22Rv1 (cell line): ENCODE measurements around the gene SPECC1L.

Experiments used
- H3K27ac ChIP-seq: fragments of 450-650 bp; 2 replicates; pipeline ENCODE4 v1.5.1; 2017
- CTCF ChIP-seq: fragments of 450-650 bp; IDR thresholded peaks from 2 replicates; pipeline ENCODE4 v1.5.1; 2017; ENCODE audit warnings: mild to moderate bottlenecking
- ZFX ChIP-seq: fragments of 450-650 bp; IDR thresholded peaks from 2 replicates; pipeline ENCODE4 v1.6.1; 2017; ENCODE audit warnings: antibody characterized with exemption, borderline replicate concordance

SPECC1L gene

GRCh38 chr22:24401931-24402367 is 131.3 kb downstream of the SPECC1L start:
- peak overlapping the region; percentile 68 for H3K27ac ChIP-seq
- TF ChIP-seq CTCF (no peak), ZFX (no peak)

DNA sequence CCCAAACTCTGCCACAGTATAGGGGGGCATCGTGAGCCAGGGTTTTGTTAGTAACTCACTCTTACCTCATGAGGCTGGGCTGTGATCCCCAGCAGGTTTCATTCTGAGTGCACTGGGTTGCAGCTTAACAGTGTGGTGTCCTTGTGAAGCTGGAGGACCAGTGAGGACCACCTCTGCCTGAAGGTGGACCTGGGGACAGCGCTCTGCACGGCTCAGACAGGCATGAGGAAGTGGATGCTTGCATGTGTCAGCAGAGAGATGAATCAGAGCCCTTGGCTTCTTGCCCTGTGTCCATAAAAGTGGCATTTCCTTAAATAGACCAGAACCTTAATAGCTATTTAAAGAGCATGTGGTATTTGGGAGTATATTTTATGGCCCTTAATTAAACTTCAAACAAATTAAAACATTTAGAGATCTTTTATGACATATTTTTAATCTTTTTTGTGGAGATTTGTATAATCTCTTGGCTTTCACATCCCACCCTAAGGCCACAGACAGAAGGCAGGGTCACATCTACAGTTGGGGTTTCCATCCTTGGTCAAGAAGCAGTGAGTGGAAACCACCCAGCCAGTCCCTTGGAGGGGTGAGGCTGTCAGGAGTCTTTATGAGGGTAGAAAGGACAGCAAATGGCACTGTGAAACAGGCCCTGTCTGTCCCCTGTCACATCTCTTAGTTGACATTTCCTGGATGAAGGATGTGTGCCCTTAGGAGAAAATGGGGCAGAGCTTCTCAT is 132.0 kb downstream of the SPECC1L start:
- H3K27ac ChIP-seq, result peak overlapping the region; percentile 68
- TF ChIP-seq ZFX, result no peak
- TF ChIP-seq CTCF, result no peak

DNA sequence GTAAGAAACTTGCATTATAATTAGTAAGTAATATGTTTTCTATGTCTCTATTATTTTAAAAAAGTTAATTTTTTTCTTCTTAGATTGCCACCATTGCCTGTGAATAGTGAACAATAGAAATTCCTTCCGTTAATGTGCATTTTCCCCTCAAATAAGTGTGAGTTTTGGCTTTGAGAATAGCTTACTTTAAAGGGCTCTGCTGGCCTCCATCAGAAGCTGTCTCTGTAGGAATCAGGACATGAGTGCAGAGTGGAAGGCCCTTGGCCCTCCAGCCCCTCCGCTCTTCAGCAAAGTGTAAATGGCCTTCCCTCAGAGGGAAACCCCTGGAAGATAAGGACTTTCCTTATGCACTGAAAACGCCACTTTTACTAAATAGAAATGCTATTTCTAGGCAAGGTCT is 132.7 kb downstream of the SPECC1L start:
- H3K27ac ChIP-seq, result peak overlapping the region; percentile 68
- TF ChIP-seq CTCF (no peak), ZFX (no peak)

GRCh38 chr22:24404561-24405275 is 134.1 kb downstream of the SPECC1L start:
- TF ChIP-seq ZFX (no peak), CTCF (no peak)
- no peak overlapping the region for H3K27ac ChIP-seq

- no peak overlapping the region for H3K27ac ChIP-seq
- TF ChIP-seq CTCF, result no peak
- no peak for TF ChIP-seq ZFX
Observed at GRCh38 chr22:24405631-24406321, 135.1 kb downstream of the SPECC1L start.

- TF ChIP-seq ZFX (no peak), CTCF (no peak)
- no peak overlapping the region for H3K27ac ChIP-seq
Observed at GRCh38 chr22:24406322-24407277, 136.0 kb downstream of the SPECC1L start.
